ENCODE results near the gene CHTF8.

CHTF8 gene

DNA sequence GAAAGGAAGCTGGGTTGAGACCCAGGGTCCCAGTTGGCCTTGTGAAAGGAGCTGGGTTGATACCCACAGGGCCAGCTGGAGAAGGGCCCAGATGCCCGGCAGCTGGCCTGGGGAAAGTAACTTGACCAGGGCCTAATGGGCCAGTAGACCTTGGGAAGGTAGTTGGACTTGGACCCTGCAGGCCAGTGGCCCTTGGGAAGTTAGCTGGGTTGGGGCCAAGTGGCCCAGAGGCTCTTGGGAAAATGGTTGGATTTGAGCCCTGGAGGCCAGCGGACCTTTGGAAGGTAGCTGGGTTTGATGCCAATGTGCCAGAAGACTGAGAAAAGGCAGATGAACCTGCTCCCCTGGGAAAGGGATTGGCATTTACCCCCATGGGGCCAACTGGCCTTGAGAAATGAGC lies 13.4 kb downstream of the CHTF8 start:
- H3K9me3 ChIP-seq (ENCODE audit: low read depth, low read length): no peaks in the 10 kb centered on the region
- H3K36me3 ChIP-seq (ENCODE audit: insufficient read depth, low read length): peaks cover 23% of the 10 kb centered on the region; the same call in 1 of the 2 replicates
- DNase-seq (ENCODE audit: low read depth, low spot score): no peak

DNA sequence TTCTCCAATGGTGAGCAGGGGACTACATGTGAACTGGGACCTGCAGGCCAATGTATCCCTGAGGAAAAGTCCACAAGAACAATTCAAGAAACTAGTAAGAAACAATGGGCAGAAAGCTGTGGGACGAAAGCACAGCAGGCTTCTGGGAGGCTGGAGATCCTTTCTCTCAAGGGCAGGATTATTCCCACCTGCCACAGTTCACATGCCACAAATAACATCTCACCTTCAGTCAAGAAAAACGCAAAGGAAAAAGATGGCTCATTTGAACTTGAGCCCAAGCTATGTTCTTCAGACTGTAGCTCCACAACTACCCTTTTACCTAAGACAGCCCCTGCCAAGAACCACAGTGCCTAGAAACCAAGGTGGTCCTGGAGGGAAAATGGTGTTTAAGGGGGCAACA lies 13.9 kb downstream of the CHTF8 start:
- TF ChIP-seq EZH2 (IDR thresholded peaks at IDR 0.05) (no peak), POLR2AphosphoS5 (IDR thresholded peaks at IDR 0.05; ENCODE audit: borderline replicate concordance, low read depth, low read length) (no peak), FOXP2 (optimal IDR thresholded peaks at IDR 0.05; ENCODE audit: control extremely low read depth, extremely low read length, insufficient read depth) (no peak)
- DNase-seq (ENCODE audit: low read depth, low spot score): no peak
- Histone ChIP-seq H3K27ac (no peak overlapping the region), H3K9ac (ENCODE audit: insufficient read length) (no peak overlapping the region), H3K9me3 (ENCODE audit: low read depth, low read length) (no peaks in the 10 kb centered on the region), H3K4me3 (no peak overlapping the region), H3K36me3 (ENCODE audit: insufficient read depth, low read length) (peaks cover 23% of the 10 kb centered on the region; the same call in 1 of the 2 replicates)

More for the DNA sequence above, 13.4 kb downstream of the CHTF8 start:
- H3K27ac ChIP-seq: no peak overlapping the region
- H3K4me3 ChIP-seq: no peak overlapping the region
- TF ChIP-seq POLR2AphosphoS5 (IDR thresholded peaks at IDR 0.05; ENCODE audit: borderline replicate concordance, low read depth, low read length) (no peak), FOXP2 (optimal IDR thresholded peaks at IDR 0.05; ENCODE audit: control extremely low read depth, extremely low read length, insufficient read depth) (no peak), EZH2 (IDR thresholded peaks at IDR 0.05) (no peak)
- H3K9ac ChIP-seq (ENCODE audit: insufficient read length): no peak overlapping the region

DNA sequence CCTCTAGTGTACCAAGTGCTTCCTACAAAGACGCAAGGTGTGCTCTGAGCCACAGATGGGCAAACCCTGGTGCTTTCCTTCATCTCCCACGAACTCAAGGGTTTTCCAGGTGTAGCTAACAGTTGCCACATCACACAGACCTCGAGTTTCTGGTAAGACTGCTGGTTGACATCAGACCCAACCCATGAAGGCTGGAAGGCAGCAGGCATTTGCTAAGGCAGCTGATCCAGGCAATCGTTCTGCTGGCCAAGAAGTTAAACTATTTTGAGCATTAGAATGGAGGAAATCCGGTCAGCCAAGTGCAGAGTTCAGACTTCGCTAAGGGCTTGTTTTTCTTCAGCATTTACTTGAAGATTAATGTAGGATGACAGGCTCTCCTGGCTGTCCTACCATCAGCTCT lies 15.5 kb downstream of the CHTF8 start:
- Histone ChIP-seq H3K36me3 (ENCODE audit: insufficient read depth, low read length) (peaks cover 21% of the 10 kb centered on the region; the same call in 1 of the 2 replicates), H3K27ac (no peak overlapping the region), H3K9me3 (ENCODE audit: low read depth, low read length) (no peaks in the 10 kb centered on the region), H3K9ac (ENCODE audit: insufficient read length) (no peak overlapping the region), H3K4me3 (no peak overlapping the region)
- no peak for TF ChIP-seq POLR2AphosphoS5 (IDR thresholded peaks at IDR 0.05; ENCODE audit: borderline replicate concordance, low read depth, low read length)
- no peak for TF ChIP-seq FOXP2 (optimal IDR thresholded peaks at IDR 0.05; ENCODE audit: control extremely low read depth, extremely low read length, insufficient read depth)
- no peak for TF ChIP-seq EZH2 (IDR thresholded peaks at IDR 0.05)
- no peak for DNase-seq (ENCODE audit: low read depth, low spot score)

DNA sequence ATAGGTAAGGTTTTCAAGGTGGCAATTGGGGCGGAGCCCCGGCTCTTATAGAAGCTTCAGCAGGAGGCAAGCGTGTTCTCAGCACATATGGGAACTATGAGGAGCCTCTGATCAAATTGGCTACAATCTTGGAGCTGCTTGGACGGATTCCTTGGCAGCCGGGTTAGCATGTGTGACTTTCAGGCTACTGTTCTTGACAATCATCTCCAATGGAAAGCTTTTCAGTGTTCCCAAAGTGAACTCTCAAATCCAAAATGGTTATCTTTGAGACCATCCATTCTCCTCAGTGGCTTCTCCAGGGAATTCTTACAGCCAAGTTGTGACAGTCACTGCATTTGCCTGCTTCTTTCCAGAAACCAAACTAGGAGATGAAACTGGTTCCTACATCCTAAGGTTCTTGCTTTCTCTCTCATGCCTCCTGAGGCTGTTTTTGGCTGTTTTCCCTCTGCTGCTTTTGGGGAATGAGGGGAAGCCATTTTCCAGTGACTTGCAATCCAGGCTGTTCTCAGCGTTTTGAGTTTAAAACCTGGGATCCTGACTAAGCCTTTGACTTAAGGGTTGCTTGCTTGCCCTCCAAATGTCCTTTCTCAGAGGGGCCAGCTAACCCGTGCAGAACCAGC lies 16.0 kb downstream of the CHTF8 start:
- Histone ChIP-seq H3K27ac (no peak overlapping the region), H3K36me3 (ENCODE audit: insufficient read depth, low read length) (peaks cover 20% of the 10 kb centered on the region; the same call in 1 of the 2 replicates), H3K4me3 (no peak overlapping the region), H3K9ac (ENCODE audit: insufficient read length) (no peak overlapping the region), H3K9me3 (ENCODE audit: low read depth, low read length) (no peaks in the 10 kb centered on the region)
- TF ChIP-seq POLR2AphosphoS5 (IDR thresholded peaks at IDR 0.05; ENCODE audit: borderline replicate concordance, low read depth, low read length): no peak
- no peak for TF ChIP-seq FOXP2 (optimal IDR thresholded peaks at IDR 0.05; ENCODE audit: control extremely low read depth, extremely low read length, insufficient read depth)
- TF ChIP-seq EZH2 (IDR thresholded peaks at IDR 0.05): no peak
- DNase-seq (ENCODE audit: low read depth, low spot score): no peak

DNA sequence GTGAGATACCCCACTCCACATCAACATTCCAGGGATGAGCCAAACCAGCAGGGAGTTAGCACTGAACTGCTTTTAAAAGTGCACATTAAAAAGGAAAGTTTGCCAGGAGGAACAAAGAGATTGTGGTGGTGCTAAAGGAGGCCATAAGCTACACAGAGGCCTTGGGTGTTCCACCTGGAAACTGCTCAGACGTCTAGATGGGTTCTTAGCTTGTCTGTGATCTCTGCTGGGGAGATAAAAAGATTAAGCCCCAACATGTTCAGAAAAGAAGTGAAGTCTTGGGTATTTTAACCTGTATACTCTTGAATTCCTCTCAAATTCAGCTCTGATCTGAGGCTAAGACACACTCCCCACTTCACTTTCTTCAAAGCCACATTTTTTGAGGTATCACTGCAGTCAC lies 16.6 kb downstream of the CHTF8 start:
- no peak for DNase-seq (ENCODE audit: low read depth, low spot score)
- Histone ChIP-seq H3K27ac (no peak overlapping the region), H3K4me3 (no peak overlapping the region), H3K36me3 (ENCODE audit: insufficient read depth, low read length) (peaks cover 14% of the 10 kb centered on the region; the same call in 1 of the 2 replicates), H3K9ac (ENCODE audit: insufficient read length) (no peak overlapping the region), H3K9me3 (ENCODE audit: low read depth, low read length) (no peaks in the 10 kb centered on the region)
- TF ChIP-seq POLR2AphosphoS5 (IDR thresholded peaks at IDR 0.05; ENCODE audit: borderline replicate concordance, low read depth, low read length) (no peak), EZH2 (IDR thresholded peaks at IDR 0.05) (no peak), FOXP2 (optimal IDR thresholded peaks at IDR 0.05; ENCODE audit: control extremely low read depth, extremely low read length, insufficient read depth) (no peak)

DNA sequence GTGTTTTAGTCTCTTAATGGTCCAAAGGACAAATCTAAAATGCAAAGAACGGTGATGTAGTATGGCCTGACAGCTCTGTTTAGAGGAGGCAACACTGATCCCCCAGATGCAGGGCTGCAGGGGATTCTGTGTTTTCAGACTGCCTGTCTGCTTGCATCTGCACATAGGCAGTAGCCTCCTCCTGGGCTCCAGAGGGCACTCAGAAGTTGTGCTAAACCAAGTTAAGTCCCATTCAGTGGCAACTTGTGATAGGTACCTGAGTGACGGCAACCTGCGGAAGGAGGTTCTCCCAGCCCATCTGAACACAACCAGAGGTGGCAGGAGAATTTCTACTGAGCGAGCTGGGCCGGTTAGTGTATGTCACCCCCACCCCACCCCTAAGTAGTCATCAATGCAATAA lies 17.0 kb downstream of the CHTF8 start:
- no peaks in the 10 kb centered on the region for H3K9me3 ChIP-seq (ENCODE audit: low read depth, low read length)
- no peak overlapping the region for H3K9ac ChIP-seq (ENCODE audit: insufficient read length)
- H3K36me3 ChIP-seq (ENCODE audit: insufficient read depth, low read length): peaks cover 10% of the 10 kb centered on the region; the same call in 1 of the 2 replicates
- H3K27ac ChIP-seq: no peak overlapping the region
- no peak for DNase-seq (ENCODE audit: low read depth, low spot score)
- H3K4me3 ChIP-seq: no peak overlapping the region
- no peak for TF ChIP-seq EZH2 (IDR thresholded peaks at IDR 0.05)
- TF ChIP-seq POLR2AphosphoS5 (IDR thresholded peaks at IDR 0.05; ENCODE audit: borderline replicate concordance, low read depth, low read length): no peak
- TF ChIP-seq FOXP2 (optimal IDR thresholded peaks at IDR 0.05; ENCODE audit: control extremely low read depth, extremely low read length, insufficient read depth): no peak

DNA sequence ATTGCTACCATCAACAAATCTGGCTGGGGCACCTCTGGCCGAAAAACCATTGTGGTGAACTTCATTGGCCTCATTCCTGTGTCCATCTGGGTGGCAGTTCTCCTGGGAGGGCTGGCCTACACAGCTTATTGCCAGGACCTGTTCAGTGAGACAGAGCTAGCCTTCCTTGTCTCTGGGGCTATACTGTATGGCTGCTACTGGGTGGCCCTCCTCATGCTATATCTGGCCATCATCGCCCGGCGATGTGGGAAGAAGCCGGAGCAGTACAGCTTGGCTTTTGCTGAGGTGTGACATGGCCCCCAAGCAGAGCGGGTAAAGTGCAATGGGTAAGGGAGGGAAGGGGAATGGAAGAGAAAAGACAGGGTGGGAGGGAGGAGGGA lies 17.4 kb downstream of the CHTF8 start:
- DNase-seq (ENCODE audit: low read depth, low spot score): no peak
- no peak overlapping the region for H3K4me3 ChIP-seq

DNA sequence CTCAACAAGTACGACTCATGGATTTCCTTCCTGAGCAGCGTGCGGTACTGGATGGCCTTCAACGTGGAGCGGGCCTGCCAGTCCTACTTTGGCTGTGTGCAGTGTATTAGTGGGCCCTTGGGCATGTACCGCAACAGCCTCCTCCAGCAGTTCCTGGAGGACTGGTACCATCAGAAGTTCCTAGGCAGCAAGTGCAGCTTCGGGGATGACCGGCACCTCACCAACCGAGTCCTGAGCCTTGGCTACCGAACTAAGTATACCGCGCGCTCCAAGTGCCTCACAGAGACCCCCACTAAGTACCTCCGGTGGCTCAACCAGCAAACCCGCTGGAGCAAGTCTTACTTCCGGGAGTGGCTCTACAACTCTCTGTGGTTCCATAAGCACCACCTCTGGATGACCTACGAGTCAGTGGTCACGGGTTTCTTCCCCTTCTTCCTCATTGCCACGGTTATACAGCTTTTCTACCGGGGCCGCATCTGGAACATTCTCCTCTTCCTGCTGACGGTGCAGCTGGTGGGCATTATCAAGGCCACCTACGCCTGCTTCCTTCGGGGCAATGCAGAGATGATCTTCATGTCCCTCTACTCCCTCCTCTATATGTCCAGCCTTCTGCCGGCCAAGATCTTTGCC lies 17.9 kb downstream of the CHTF8 start:
- no peak for DNase-seq (ENCODE audit: low read depth, low spot score)
- no peak for TF ChIP-seq EZH2 (IDR thresholded peaks at IDR 0.05)
- no peak for TF ChIP-seq POLR2AphosphoS5 (IDR thresholded peaks at IDR 0.05; ENCODE audit: borderline replicate concordance, low read depth, low read length)
- no peak for TF ChIP-seq FOXP2 (optimal IDR thresholded peaks at IDR 0.05; ENCODE audit: control extremely low read depth, extremely low read length, insufficient read depth)
- Histone ChIP-seq H3K9ac (ENCODE audit: insufficient read length) (no peak overlapping the region), H3K36me3 (ENCODE audit: insufficient read depth, low read length) (peaks cover 2% of the 10 kb centered on the region; the same call in 1 of the 2 replicates), H3K27ac (no peak overlapping the region), H3K4me3 (no peak overlapping the region), H3K9me3 (ENCODE audit: low read depth, low read length) (no peaks in the 10 kb centered on the region)

More for the DNA sequence above, 17.4 kb downstream of the CHTF8 start:
- Histone ChIP-seq H3K36me3 (ENCODE audit: insufficient read depth, low read length) (peaks cover 6% of the 10 kb centered on the region; the same call in 1 of the 2 replicates), H3K9ac (ENCODE audit: insufficient read length) (no peak overlapping the region), H3K9me3 (ENCODE audit: low read depth, low read length) (no peaks in the 10 kb centered on the region), H3K27ac (no peak overlapping the region)
- TF ChIP-seq POLR2AphosphoS5 (IDR thresholded peaks at IDR 0.05; ENCODE audit: borderline replicate concordance, low read depth, low read length): no peak
- no peak for TF ChIP-seq FOXP2 (optimal IDR thresholded peaks at IDR 0.05; ENCODE audit: control extremely low read depth, extremely low read length, insufficient read depth)
